DOHH2 (cell line): ENCODE measurements around the gene NOX5.

Source experiments
- EZH2phosphoT487 ChIP-seq: fragments of 200-600 bp; sonication (generic); IDR thresholded peaks from 2 replicates; pipeline ENCODE4 v1.6.1; 2017; ENCODE audit warnings: borderline replicate concordance, mild to moderate bottlenecking, antibody characterized with exemption, low read length, moderate library complexity, mixed read lengths
- TF ChIP-seq, protein P1 (sequence below): fragments of 200-600 bp; sonication (generic); IDR thresholded peaks from one replicate; pipeline ENCODE4 v1.5.1; 2014; ENCODE audit warnings: antibody characterized with exemption, mild to moderate bottlenecking, low read depth, low read length; ENCODE audit not compliant: poor library complexity, severe bottlenecking

DNA sequence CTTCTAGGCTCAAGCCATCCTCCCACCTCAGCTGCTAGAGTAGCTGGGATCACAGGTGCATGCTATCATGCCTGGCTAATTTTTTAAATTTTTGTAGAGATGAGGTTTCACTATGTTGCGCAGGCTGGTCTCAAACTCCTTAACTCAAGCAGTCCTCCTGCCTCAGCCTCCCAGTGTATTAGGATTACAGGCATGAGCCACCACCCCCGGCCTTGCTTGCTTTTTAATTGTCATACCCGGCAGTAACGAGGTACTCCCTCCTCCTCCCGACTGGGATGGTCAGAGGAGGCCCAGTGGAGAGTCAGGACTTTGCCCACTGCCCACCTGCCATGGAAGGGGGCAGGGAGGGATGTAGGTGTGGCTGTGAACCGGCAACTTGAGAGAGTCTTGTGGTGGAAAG, 4.5 kb downstream of the NOX5 start:
- TF ChIP-seq, protein P1, sequence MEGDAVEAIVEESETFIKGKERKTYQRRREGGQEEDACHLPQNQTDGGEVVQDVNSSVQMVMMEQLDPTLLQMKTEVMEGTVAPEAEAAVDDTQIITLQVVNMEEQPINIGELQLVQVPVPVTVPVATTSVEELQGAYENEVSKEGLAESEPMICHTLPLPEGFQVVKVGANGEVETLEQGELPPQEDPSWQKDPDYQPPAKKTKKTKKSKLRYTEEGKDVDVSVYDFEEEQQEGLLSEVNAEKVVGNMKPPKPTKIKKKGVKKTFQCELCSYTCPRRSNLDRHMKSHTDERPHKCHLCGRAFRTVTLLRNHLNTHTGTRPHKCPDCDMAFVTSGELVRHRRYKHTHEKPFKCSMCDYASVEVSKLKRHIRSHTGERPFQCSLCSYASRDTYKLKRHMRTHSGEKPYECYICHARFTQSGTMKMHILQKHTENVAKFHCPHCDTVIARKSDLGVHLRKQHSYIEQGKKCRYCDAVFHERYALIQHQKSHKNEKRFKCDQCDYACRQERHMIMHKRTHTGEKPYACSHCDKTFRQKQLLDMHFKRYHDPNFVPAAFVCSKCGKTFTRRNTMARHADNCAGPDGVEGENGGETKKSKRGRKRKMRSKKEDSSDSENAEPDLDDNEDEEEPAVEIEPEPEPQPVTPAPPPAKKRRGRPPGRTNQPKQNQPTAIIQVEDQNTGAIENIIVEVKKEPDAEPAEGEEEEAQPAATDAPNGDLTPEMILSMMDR: no peak
- no peak for TF ChIP-seq EZH2phosphoT487
